ENCODE measurements around the gene LRRN4CL. TPM values are rescaled to one million over a fixed set of nuclear protein-coding genes. Genes with fewer than 3 reads are reported as not detected.

The LRRN4CL gene
- total and polyA plus RNA-seq, 9 of the 15 experiments (the other 6 are each of a cell fraction or from before 2014, with no cell fraction given): 0.03 to 0.11 (median 0.05) TPM; not detected in 4

- peak overlapping the region in 1 of 2 experiments; percentile 85; a peak in 2 of 4 replicates for H3K9ac ChIP-seq (ENCODE audit: insufficient read depth in 1 of 2, low read depth in 2 of 2, low read length in 2 of 2)
- ATAC-seq (no peak), FAIRE-seq (no peak), DNase-seq (ENCODE audit: extremely low read depth in 1 of 4, low spot score in 3 of 4) (no peak)
- no peaks in the 10 kb centered on the region for H3K27me3 ChIP-seq (ENCODE audit: control insufficient read depth in 2 of 2, insufficient read depth in 2 of 2, low read length in 2 of 2)
- H2AFZ ChIP-seq (ENCODE audit: low read depth, low read length): no peak overlapping the region
- H3K4me3 ChIP-seq: no peak overlapping the region
- no peak overlapping the region; the same call in 2 of the 3 replicates for H3K27ac ChIP-seq (ENCODE audit: extremely low read depth, low read depth, low read length)
- H3K79me2 ChIP-seq (ENCODE audit: control insufficient read depth, insufficient read depth, low read length): peaks cover 67% of the 10 kb centered on the region
- intact Hi-C loops (cut with micrococcal nuclease): loop anchor here (2.0 kb wide), 2 partner anchors 17 to 35 kb away; partner anchors contain the start of genes C11orf98, CSKMT, EML3 and ROM1
- H3K4me1 ChIP-seq (replicated peaks in 1 of 2; ENCODE audit: control insufficient read depth in 2 of 2, insufficient read depth in 2 of 2, low read length in 2 of 2): peaks cover 15 to 43% of the 10 kb centered on the region in 2 experiments
- no TSS peak for BruUV-seq (replicated peaks)
- H3K36me3 ChIP-seq (ENCODE audit: control insufficient read depth, insufficient read depth, low read length): peaks cover 69% of the 10 kb centered on the region
- no peak for TF ChIP-seq CBX3 (IDR thresholded peaks at IDR 0.05; ENCODE audit: borderline replicate concordance in 1 of 2, low read length in 2 of 2)
- no peak for TF ChIP-seq SRSF1 (IDR thresholded peaks at IDR 0.05; ENCODE audit: low read depth, low read length)
- no peak for TF ChIP-seq CREBBP (IDR thresholded peaks at IDR 0.05; ENCODE audit: low read depth, low read length)
- TF ChIP-seq ARID1B (IDR thresholded peaks at IDR 0.05): no peak
- TF ChIP-seq RBM22 (IDR thresholded peaks at IDR 0.05; ENCODE audit: low read depth, low read length, poor library complexity, severe bottlenecking): no peak
- TF ChIP-seq DACH1 (IDR thresholded peaks at IDR 0.05; ENCODE audit: partially characterized antibody): no peak
- no peak for TF ChIP-seq RHOXF2B (CRISPR knock-in tag; conservative IDR thresholded peaks at IDR 0.05)
- TF ChIP-seq LARP7 (IDR thresholded peaks at IDR 0.05): no peak
- TF ChIP-seq CGGBP1 (CRISPR knock-in tag; IDR thresholded peaks at IDR 0.05): no peak
- no peak for TF ChIP-seq THAP7 (CRISPR knock-in tag; IDR thresholded peaks at IDR 0.05)
- TF ChIP-seq GTF2A2 (tag; IDR thresholded peaks at IDR 0.05): no peak
- no peak for TF ChIP-seq SREBF2 (CRISPR knock-in tag; IDR thresholded peaks at IDR 0.05)
- no peak for TF ChIP-seq ID3 (CRISPR knock-in tag; IDR thresholded peaks at IDR 0.05)
- no peak for TF ChIP-seq ID3 (tag; IDR thresholded peaks at IDR 0.05)
- TF ChIP-seq ATF1 (CRISPR knock-in tag; IDR thresholded peaks at IDR 0.05): no peak
- TF ChIP-seq ATF1 (tag; IDR thresholded peaks at IDR 0.05): no peak
- no peak for TF ChIP-seq ZNF224 (CRISPR knock-in tag; IDR thresholded peaks at IDR 0.05)
- TF ChIP-seq TRIM25 (IDR thresholded peaks at IDR 0.05; ENCODE audit: borderline replicate concordance): no peak
- TF ChIP-seq FIP1L1 (IDR thresholded peaks at IDR 0.05; ENCODE audit: low read depth, low read length, poor library complexity, severe bottlenecking): no peak
- TF ChIP-seq ZNF830 (CRISPR knock-in tag; IDR thresholded peaks at IDR 0.05): no peak
- no peak overlapping the region for H3K4me2 ChIP-seq (ENCODE audit: insufficient read depth, low read length)
- ChIA-PET CTCF (ENCODE audit: low intra/inter-chr PET ratio) (no interaction called here), POLR2A (interaction anchor here (0.6 to 2.8 kb wide), 5 partner anchors 10 to 1043 kb away, joined by 3 to 40 read pairs (median 8); partner anchors contain the start of genes C11orf98, CSKMT, LBHD1 and UQCC3)
- in situ Hi-C loops (cut with MboI): no loop called here
- WGBS (ENCODE audit: insufficient coverage, low coverage, missing lambda C conversion rate): 69% methylated on average over 6 of the region's 6 CpGs
- H3K9me3 ChIP-seq (replicated peaks; ENCODE audit: control insufficient read depth, insufficient read depth, low read depth, low read length): no peaks in the 10 kb centered on the region
- no peaks in the 10 kb centered on the region for H3K9me1 ChIP-seq (ENCODE audit: control insufficient read depth, insufficient read depth, low read length)
- peaks cover 20% of the 10 kb centered on the region for H4K20me1 ChIP-seq (replicated peaks; ENCODE audit: control insufficient read depth, insufficient read depth, low read length)
Measured at GRCh38 chr11:62647609-62648005, 41.7 kb downstream of the LRRN4CL start.

Measured in K562 (cell line).